Stimulated activated CD4-positive, alpha-beta T cell treated with anti-CD3 and anti-CD28 coated beads, TNF-alpha, amount 100 ng/mL, for 48 hours (primary cell): Measurements from ENCODE around the gene CCNJL.

Experiments
- DNase-seq, 3 donors: peaks; one replicate each; pipeline ENCODE4 v3.0.0-alpha.2; 2020; ENCODE audit warnings: low read depth in 3 of 3

CCNJL gene

GRCh38 chr5:160333721-160334120, 21.4 kb upstream of the CCNJL start:
- no peak for DNase-seq

GRCh38 chr5:160330212-160330611, 17.8 kb upstream of the CCNJL start:
- DNase-seq, result no peak

- DNase-seq, result no peak
Observed at GRCh38 chr5:160327818-160328217, 15.5 kb upstream of the CCNJL start.

GRCh38 chr5:160326981-160327380, 14.6 kb upstream of the CCNJL start:
- DNase-seq, result no peak

- DNase-seq, result no peak
Observed at GRCh38 chr5:160325716-160326115, 13.4 kb upstream of the CCNJL start.

- DNase-seq, result no peak
Observed at GRCh38 chr5:160324886-160325285, 12.5 kb upstream of the CCNJL start.

GRCh38 chr5:160318409-160318808, 6.0 kb upstream of the CCNJL start:
- DNase-seq, result no peak

- DNase-seq, result no peak
Observed at GRCh38 chr5:160317434-160317833, 5.1 kb upstream of the CCNJL start.

- no peak for DNase-seq
Observed at GRCh38 chr5:160315968-160316367, 3.6 kb upstream of the CCNJL start.

GRCh38 chr5:160312960-160313727, 780 bp upstream of the CCNJL start:
- DNase-seq, result no peak

- DNase-seq, result no peak
Observed at GRCh38 chr5:160311491-160312133, 752 bp downstream of the CCNJL start.

- DNase-seq, result no peak
Observed at GRCh38 chr5:160310552-160311295, 1.6 kb downstream of the CCNJL start.

- DNase-seq, result no peak
Observed at GRCh38 chr5:160310140-160310539, 2.2 kb downstream of the CCNJL start.

- DNase-seq, result no peak
Observed at GRCh38 chr5:160306696-160307095, 5.7 kb downstream of the CCNJL start.

GRCh38 chr5:160305319-160305718, 7.0 kb downstream of the CCNJL start:
- DNase-seq, result no peak

- DNase-seq, result no peak
Observed at GRCh38 chr5:160303690-160304089, 8.7 kb downstream of the CCNJL start.

- DNase-seq, result no peak
Observed at GRCh38 chr5:160298189-160298588, 14.2 kb downstream of the CCNJL start.

GRCh38 chr5:160297776-160298175, 14.6 kb downstream of the CCNJL start:
- no peak for DNase-seq

GRCh38 chr5:160297004-160297403, 15.4 kb downstream of the CCNJL start:
- DNase-seq, result no peak

GRCh38 chr5:160296496-160296895, 15.9 kb downstream of the CCNJL start:
- DNase-seq, result no peak

- no peak for DNase-seq
Observed at GRCh38 chr5:160293901-160294561, 18.3 kb downstream of the CCNJL start.

- no peak for DNase-seq
Observed at GRCh38 chr5:160293386-160293785, 19.0 kb downstream of the CCNJL start.
